GM23338 (cell line): ENCODE measurements around the gene PAGE1. TPM values are rescaled to one million over a fixed set of nuclear protein-coding genes. Genes with fewer than 3 reads are reported as not detected.

Experiments
- ATAC-seq: fragments of 200-7000 bp; cut with Tn5 transposase; 3 replicates; pipeline ENCODE4 v1.9.1; 2020
- DNase-seq: peaks from one replicate; pipeline ENCODE4 v3.0.0-alpha.2; 2015; ENCODE audit warnings: low spot score
- H2AFZ ChIP-seq: fragments of 200-600 bp; sonication (generic); 2 replicates; pipeline ENCODE4 v1.8.0; 2016; ENCODE audit warnings: antibody characterized with exemption, mild to moderate bottlenecking, moderate library complexity
- H3F3A ChIP-seq: fragments of 200-600 bp; sonication (generic); replicated peaks from 2 replicates; pipeline ENCODE4 v1.8.0; 2017; ENCODE audit warnings: antibody characterized with exemption, mixed run types, low read depth
- H3K27ac ChIP-seq: fragments of 200-600 bp; sonication (generic); 2 replicates; pipeline ENCODE4 v1.6.1; 2016; ENCODE audit warnings: low read depth
- H3K27me3 ChIP-seq: fragments of 200-600 bp; sonication (generic); 2 replicates; pipeline ENCODE4 v1.8.0; 2016; ENCODE audit warnings: mild to moderate bottlenecking, mixed run types, moderate library complexity; ENCODE audit not compliant: insufficient read depth
- H3K36me3 ChIP-seq: fragments of 200-600 bp; sonication (generic); 2 replicates; pipeline ENCODE4 v1.8.0; 2016; ENCODE audit warnings: mild to moderate bottlenecking; ENCODE audit not compliant: insufficient read depth
- H3K4me1 ChIP-seq: fragments of 200-600 bp; sonication (generic); 2 replicates; pipeline ENCODE4 v1.8.0; 2016; ENCODE audit warnings: mild to moderate bottlenecking, moderate library complexity; ENCODE audit not compliant: insufficient read depth
- H3K4me2 ChIP-seq: fragments of 200-600 bp; sonication (generic); 2 replicates; pipeline ENCODE4 v1.7.1; 2017; ENCODE audit warnings: mixed run types
- H3K4me3 ChIP-seq: fragments of 200-600 bp; sonication (generic); 2 replicates; pipeline ENCODE4 v1.6.1; 2016; ENCODE audit warnings: mixed run types
- H3K79me2 ChIP-seq: fragments of 200-600 bp; sonication (generic); replicated peaks from 2 replicates; pipeline ENCODE4 v1.8.0; 2017; ENCODE audit warnings: mild to moderate bottlenecking; ENCODE audit not compliant: insufficient read depth
- H3K9me2 ChIP-seq: fragments of 200-600 bp; sonication (generic); 2 replicates; pipeline ENCODE4 v1.8.0; 2017; ENCODE audit not compliant: insufficient read depth
- H4K20me1 ChIP-seq: fragments of 200-600 bp; sonication (generic); replicated peaks from 2 replicates; pipeline ENCODE4 v1.8.0; 2017; ENCODE audit warnings: mild to moderate bottlenecking; ENCODE audit not compliant: insufficient read depth
- H3K27ac Mint-ChIP-seq: 2 replicates; pipeline ENCODE4 v1.8.0; 2020; ENCODE audit warnings: inconsistent platforms, mild to moderate bottlenecking, moderate library complexity, mixed read lengths
- H3K27me3 Mint-ChIP-seq: 3 replicates; pipeline ENCODE4 v1.8.0; 2022; ENCODE audit warnings: low read depth, mild to moderate bottlenecking, moderate library complexity, mixed read lengths, inconsistent platforms; ENCODE audit not compliant: insufficient read depth, poor library complexity
- H3K36me3 Mint-ChIP-seq: 3 replicates; pipeline ENCODE4 v1.8.0; 2021; ENCODE audit warnings: low read depth, mild to moderate bottlenecking, inconsistent platforms, moderate library complexity, mixed read lengths
- H3K4me1 Mint-ChIP-seq: 3 replicates; pipeline ENCODE4 v1.8.0; 2020; ENCODE audit warnings: mild to moderate bottlenecking, inconsistent platforms, mixed read lengths
- H3K4me3 Mint-ChIP-seq: 3 replicates; pipeline ENCODE4 v1.8.0; 2021; ENCODE audit warnings: moderate library complexity, mild to moderate bottlenecking, inconsistent platforms, mixed read lengths
- H3K9me3 Mint-ChIP-seq: 3 replicates; pipeline ENCODE4 v1.8.0; 2020; ENCODE audit warnings: moderate library complexity, mild to moderate bottlenecking, inconsistent platforms, mixed read lengths
- CREB1 ChIP-seq: fragments of 250-450 bp; sonication (Bioruptor Pico); IDR thresholded peaks from 2 replicates; pipeline ENCODE4 v1.5.0; 2020; ENCODE audit warnings: low read depth, mild to moderate bottlenecking, moderate library complexity
- ETS1 ChIP-seq: IDR thresholded peaks from 2 replicates; pipeline ENCODE4 v1.6.1; 2016; ENCODE audit warnings: antibody characterized with exemption
- EZH2 ChIP-seq: fragments of 200-600 bp; sonication (generic); IDR thresholded peaks from one replicate; pipeline ENCODE4 v1.8.0; 2017; ENCODE audit warnings: antibody characterized with exemption, mild to moderate bottlenecking, low read depth; ENCODE audit not compliant: unreplicated experiment
- EZH2phosphoT487 ChIP-seq: fragments of 200-600 bp; sonication (generic); IDR thresholded peaks from one replicate; pipeline ENCODE4 v1.8.1; 2018; ENCODE audit warnings: antibody characterized with exemption; ENCODE audit not compliant: unreplicated experiment
- JUNB ChIP-seq: IDR thresholded peaks from one replicate; pipeline ENCODE4 v1.6.1; 2016; ENCODE audit warnings: antibody characterized with exemption; ENCODE audit not compliant: unreplicated experiment
- NANOG ChIP-seq: IDR thresholded peaks from 2 replicates; pipeline ENCODE4 v1.6.1; 2016; ENCODE audit warnings: antibody characterized with exemption, borderline replicate concordance
- POLR2AphosphoS5 ChIP-seq: IDR thresholded peaks from 2 replicates; pipeline ENCODE4 v1.6.1; 2016; ENCODE audit warnings: antibody characterized with exemption, low read depth
- REST ChIP-seq: IDR thresholded peaks from one replicate; pipeline ENCODE4 v1.6.1; 2018; ENCODE audit warnings: antibody characterized with exemption; ENCODE audit not compliant: unreplicated experiment
- ZNF331 ChIP-seq: fragments of 250-450 bp; sonication (Bioruptor Pico); IDR thresholded peaks from 2 replicates; pipeline ENCODE4 v1.5.0; 2020; ENCODE audit warnings: low read depth, mild to moderate bottlenecking, moderate library complexity
- ZNF462 ChIP-seq: fragments of 250-450 bp; sonication (Bioruptor Pico); IDR thresholded peaks from 2 replicates; pipeline ENCODE4 v1.5.0; 2020; ENCODE audit warnings: mild to moderate bottlenecking, moderate library complexity
- polyA plus RNA-seq: library from polyadenylated mRNA; unstranded; fragments of >200 nt; fragmentation: Nextera tagmentation; extraction: Ambion mirVana; gene quantifications from 2 replicates; pipeline ENCODE4 v1.2.1, GENCODE V29; 2016
- total RNA-seq: library from RNA; depleted of rRNA; stranded (reverse); fragments of >200 nt; shearing (Covaris generic); gene quantifications from 2 replicates; pipeline ENCODE4 v1.2.3, GENCODE V29; 2014

PAGE1 gene
- total and polyA plus RNA-seq, 2 experiments from 2014 or later, result not detected

- H3F3A ChIP-seq, result no peaks in the 10 kb centered on the region
- H3K36me3 ChIP-seq, result no peaks in the 10 kb centered on the region
- H3K27me3 Mint-ChIP-seq, result no peaks in the 10 kb centered on the region
- H3K4me3 ChIP-seq, result no peak overlapping the region
- no peaks in the 10 kb centered on the region for H3K79me2 ChIP-seq
- no peaks in the 10 kb centered on the region for H4K20me1 ChIP-seq
- H3K4me3 Mint-ChIP-seq, result no peak overlapping the region
- H3K27ac ChIP-seq, result no peak overlapping the region
- ATAC-seq, result no peak
- no peak overlapping the region for H3K27ac Mint-ChIP-seq
- no peaks in the 10 kb centered on the region for H3K9me2 ChIP-seq
- H3K4me2 ChIP-seq, result no peak overlapping the region
- DNase-seq, result no peak
- no peaks in the 10 kb centered on the region for H3K4me1 ChIP-seq
- H3K36me3 Mint-ChIP-seq, result no peaks in the 10 kb centered on the region
- TF ChIP-seq EZH2, result no peak
- TF ChIP-seq NANOG, result no peak
- TF ChIP-seq ZNF462 (CRISPR knock-in tag), result no peak
- no peak for TF ChIP-seq REST
- TF ChIP-seq ETS1, result no peak
- TF ChIP-seq JUNB, result no peak
- TF ChIP-seq POLR2AphosphoS5, result no peak
- no peak for TF ChIP-seq EZH2phosphoT487
- TF ChIP-seq CREB1 (CRISPR knock-in tag), result no peak
- no peak for TF ChIP-seq ZNF331 (CRISPR knock-in tag)
- H3K27me3 ChIP-seq, result no peaks in the 10 kb centered on the region
- peaks cover 3% of the 10 kb centered on the region; the same call in 2 of the 3 replicates for H3K4me1 Mint-ChIP-seq
- H3K9me3 Mint-ChIP-seq, result no peaks in the 10 kb centered on the region
- no peak overlapping the region for H2AFZ ChIP-seq
Observed at GRCh38 chrX:49704691-49705404, 9.1 kb upstream of the PAGE1 start.
